HG02759 (cell line): ENCODE results near the gene CPNE1.
"Not testable (repeated sequence)": the region's sequence is repeated elsewhere in the genome, so short reads cannot be mapped to it uniquely, and the experiment has no call there.

Experiments
- ATAC-seq: cut with Tn5 transposase; IDR thresholded peaks from one replicate; pipeline ENCODE4 v1.9.1; 2021; ENCODE audit warnings: mild to moderate bottlenecking, moderate library complexity; ENCODE audit not compliant: unreplicated experiment

CPNE1 gene

DNA sequence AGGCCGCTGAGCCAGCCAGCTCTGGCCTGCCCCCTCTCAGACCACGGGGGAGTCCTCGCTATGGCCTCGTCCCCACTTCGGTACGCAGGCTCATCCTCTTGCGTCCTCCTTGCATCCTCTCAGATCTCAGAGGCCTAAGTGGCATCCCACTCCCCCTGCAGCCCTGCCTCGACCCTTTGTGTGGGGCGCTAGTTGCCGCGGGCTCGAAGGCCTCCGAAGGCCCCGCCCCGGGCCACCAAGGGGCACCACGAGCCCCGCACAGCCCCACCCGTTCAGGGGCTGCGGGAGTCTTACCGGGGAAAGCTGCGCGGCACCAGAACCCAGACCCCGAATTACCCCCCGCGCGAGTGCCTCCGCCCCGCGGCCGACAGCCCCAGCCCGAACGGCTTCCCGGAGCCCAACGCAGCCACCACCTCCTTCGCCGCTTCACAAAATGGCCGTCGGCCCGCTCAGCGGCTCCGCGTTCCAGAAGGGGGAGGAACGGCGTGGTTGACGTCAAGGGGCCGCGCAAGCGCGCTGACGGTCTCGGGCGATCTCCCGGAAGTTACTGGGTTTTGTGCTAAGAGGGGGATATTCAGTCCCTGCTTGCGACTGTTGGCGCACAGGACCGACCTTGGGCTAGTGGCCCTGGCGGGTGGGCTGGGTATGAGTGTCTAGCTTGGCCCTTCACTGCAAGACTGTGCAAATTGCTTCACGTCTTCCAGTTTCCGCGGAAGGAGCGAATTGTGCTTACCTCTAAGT is at the start of gene CPNE1, which contains the start of gene RBM12:
CPNE1 (minus strand) TSS at position 435 of the 741 bp plus-strand sequence. CDS start 31,977 bp downstream, outside the sequence.
RBM12 (minus strand) TSS at position 435 of the 741 bp plus-strand sequence. CDS start 9,578 bp downstream, outside the sequence.
- ATAC-seq = peak; percentile 81

DNA sequence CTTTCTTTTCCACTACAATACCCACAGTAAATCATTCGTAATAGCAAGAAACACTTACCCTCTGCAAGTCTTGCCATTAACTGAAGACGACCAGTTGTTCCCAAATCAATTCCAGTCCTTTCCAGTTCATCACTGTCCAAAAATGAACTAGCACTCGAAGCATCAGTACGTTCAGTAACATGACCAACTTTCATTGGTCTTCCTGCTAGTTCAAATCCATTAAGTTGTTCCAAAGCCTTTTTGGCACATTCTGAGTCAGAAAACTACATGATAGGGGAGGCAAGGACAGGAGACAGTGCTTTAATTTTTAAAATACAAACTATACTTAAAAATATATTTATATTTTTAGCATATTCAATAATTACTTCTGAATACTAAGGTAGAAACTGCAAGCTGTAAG is 49.4 kb upstream of the CPNE1 start:
- ATAC-seq = no peak

DNA sequence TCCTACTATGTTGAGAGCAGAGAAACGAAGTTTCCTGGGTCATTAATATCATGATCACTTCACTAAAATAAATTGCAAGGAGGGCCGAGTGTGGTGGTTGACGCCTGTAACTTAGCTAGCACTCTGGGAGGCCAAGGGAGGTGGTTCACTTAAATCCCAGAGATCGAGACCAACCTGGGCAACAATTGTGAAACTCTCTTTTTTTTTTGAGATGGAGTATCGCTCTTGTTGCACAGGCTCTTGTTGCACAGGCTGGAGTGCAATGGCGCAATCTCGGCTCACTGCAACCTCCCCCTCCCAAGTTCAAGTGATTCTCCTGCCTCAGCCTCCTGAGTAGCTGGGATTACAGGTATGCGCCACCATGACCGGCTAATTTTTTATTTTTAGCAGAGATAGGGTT is 48.4 kb upstream of the CPNE1 start:
- not testable (repeated sequence) for ATAC-seq

DNA sequence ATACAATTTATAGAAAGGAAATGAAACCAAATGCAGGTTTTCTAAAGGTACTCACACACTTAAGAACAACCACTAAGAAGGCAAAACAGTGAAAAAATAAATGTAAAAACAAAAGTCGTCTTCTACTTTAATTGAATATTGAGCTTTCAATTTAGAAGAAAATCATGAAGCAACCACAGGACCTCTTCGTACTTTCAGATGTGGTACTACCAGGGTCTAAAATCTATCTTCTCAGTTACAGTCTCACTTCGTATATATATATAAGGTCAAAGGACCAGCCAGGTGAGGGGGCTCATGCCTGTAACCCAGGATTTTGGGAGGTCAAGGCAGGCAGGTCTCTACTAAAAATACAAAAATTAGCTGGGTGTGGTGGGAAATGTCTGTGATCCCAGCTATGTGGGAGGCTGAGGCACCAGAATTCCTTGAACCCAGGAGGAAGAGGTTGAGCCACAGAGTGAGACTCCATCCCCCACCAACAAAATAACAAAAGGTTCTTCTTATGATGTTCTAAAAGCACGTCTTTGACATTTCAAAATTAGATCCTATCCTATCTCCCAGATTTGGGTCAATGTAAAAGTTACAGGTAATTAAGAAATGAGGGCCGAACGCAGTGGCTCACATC is 47.0 kb upstream of the CPNE1 start:
- no peak for ATAC-seq

DNA sequence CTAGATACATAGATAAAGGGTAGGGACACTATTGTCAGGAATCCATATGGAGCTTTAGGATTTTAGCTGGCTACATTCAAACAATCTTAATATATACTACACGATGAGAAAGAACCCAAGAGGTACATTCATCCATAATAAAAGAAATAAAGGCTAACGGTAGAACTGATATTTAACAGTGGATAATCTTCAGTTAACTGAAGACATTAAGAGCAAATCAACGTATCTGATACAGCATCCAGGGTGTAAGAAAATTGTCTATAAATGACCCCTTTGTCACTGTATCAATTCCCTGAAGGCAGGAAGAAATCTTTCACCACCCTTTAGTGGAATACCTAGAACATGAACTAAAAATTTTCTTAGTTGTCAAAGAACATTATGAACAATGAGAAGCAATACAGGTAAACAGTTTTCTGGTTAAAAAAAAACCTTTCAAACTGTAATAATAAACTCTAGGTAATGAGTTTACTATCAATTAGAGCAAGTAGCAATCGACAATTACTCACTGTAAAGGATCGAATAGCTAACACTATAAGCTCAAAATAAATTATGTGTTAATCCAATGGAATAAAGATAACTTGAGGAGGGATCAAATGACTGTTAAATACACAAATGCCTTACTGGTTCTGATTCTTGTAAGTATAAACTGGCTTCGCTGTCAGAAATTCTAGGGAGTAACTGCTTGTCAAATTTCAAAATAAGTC is 46.3 kb upstream of the CPNE1 start:
- no peak for ATAC-seq

DNA sequence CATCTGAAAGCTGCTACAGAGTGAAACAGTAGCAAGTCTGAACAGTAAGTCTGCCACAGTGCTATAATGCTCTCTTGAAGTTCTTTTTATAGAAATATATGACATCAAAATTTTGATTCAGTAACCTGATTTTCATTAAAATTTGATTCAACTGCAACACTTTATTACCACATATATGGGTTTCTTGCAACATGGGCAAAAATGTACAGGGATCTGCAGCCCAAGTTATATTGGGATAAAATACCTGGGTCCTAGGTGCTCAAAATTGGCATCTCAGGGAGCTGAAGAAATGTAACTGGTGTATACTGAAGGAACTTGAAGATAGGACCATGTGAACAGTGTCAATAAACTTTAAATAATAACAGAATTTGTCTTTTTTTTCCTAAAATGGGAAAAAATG is 45.3 kb upstream of the CPNE1 start:
- no peak for ATAC-seq

DNA sequence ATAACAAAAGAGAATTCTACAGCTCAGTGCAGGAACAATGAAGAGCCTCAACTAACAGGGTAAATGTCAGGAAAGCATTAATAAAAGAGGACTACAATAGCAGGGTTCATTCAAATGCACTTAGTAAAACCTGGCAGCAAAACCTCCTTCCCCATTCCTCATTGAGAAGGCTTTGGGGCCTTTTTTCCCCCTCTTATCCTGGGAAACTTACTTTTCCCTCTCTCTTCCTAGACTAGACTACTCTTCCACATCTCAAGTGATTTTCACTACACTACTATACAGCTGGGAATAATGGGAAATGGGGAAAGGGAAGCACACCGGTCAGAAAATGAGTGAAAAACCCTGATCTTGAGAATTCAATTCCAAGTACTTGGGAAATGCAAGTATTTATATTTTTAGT is 44.6 kb upstream of the CPNE1 start:
- no peak for ATAC-seq

DNA sequence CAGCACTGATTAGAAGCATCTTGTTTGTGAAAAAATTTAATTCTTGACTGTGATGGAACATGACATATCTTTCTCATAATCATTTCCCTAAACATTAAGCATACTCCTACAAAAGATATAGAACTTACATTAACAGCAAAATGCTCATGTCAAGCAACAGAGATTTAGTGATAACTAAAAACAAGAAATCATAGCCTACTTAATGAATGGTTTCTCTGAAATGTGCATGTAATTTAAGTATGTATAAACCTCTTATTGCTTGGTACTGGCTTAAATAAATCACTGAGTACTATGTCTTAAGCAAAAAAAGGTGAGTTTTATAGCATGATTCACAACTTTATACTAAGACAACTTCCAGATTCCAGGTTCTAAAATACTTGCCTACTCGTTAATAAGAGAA is 43.8 kb upstream of the CPNE1 start:
- ATAC-seq = no peak

DNA sequence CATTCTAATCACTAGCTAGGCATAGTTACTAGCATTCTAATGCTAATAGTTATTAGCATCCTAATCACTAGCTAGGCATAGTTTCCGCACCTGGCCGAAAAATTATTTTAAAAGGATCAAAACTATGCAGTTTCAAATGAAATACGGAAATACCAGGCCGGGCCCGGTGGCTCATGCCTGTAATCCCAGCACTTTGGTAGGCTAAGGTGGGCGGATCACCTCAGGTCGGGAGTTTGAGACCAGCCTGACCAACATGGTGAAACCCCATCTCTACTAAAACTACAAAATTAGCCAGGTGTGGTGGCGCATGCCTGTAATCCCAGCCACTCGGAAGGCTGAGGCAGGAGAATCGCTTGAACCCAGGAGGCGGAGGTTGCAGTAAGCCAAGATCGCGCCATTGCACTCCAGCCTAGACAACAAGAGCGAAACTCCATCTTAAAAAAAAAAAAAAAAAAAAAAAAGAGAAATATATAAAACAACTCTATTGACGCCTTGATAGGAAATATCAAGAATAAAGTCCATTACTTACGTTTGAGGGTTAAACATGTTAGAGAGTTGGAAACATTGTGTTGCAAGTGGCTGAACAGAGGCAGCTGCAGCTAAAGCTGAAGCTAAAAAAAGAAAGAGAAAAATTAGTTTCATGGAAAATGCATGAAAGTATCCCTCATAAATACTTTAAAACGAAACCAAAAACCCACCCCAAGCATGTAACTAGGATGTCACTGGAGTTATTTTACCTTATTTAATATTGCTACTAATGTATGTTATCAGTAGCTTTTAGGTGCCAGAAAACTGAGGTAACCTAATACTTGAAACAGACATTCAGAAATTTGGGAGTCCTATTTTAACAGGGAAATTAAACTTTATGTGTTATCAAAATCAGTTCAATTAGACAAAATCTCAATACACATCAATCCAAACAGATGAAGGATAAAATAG is 42.2 kb upstream of the CPNE1 start:
- ATAC-seq = not testable (repeated sequence)

DNA sequence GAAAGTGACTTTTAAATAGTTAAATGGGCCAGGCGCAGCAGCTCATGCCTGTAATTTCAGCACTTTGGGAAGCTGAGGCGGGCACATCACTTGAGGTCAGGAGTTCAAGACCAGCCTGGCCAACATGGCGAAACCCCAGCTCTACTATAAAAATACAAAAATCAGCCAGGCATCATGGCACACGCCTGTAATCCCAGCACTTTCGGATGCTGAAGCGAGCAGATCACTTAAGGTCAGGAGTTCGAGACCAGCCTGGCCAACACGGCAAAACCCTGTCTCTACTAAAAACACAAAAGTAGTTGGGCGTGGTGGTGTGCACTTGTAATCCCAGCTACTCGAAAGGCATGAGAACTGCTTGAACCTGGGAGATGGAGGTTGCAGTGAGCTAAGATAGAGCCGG is 41.2 kb upstream of the CPNE1 start:
- not testable (repeated sequence) for ATAC-seq

DNA sequence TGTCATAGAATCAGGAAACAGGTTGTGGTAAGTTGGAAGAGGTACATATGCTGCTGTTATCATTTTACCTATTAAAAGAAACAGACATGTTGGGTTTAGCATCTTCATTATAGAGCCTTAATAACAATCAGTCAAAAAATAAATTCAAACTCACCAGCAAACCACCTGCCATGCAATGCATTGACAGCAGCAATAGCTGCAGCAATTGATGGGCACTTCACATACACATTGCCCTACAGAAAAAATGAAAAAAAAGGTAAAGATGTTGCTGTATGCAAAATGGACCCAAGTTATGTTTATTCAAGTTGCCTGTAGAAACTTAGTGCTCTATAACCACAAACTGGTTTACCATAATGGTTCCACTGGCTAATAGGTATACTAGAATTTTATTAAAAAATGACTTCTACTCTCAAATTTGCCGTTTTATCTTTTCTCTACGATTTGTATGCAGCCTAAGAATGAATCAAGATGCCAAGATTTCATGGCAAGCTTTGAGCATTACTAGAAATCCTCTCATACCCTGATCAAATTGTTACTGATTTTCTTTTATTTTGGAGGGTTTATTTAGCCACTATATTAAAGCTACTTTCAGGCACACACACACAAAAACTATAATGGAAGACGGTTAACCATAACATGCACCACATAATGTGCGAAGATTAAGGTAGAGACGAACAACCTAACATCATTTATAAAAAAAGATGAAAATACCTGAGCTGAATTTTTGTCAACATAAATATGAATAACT is 40.0 kb upstream of the CPNE1 start:
- ATAC-seq = no peak

DNA sequence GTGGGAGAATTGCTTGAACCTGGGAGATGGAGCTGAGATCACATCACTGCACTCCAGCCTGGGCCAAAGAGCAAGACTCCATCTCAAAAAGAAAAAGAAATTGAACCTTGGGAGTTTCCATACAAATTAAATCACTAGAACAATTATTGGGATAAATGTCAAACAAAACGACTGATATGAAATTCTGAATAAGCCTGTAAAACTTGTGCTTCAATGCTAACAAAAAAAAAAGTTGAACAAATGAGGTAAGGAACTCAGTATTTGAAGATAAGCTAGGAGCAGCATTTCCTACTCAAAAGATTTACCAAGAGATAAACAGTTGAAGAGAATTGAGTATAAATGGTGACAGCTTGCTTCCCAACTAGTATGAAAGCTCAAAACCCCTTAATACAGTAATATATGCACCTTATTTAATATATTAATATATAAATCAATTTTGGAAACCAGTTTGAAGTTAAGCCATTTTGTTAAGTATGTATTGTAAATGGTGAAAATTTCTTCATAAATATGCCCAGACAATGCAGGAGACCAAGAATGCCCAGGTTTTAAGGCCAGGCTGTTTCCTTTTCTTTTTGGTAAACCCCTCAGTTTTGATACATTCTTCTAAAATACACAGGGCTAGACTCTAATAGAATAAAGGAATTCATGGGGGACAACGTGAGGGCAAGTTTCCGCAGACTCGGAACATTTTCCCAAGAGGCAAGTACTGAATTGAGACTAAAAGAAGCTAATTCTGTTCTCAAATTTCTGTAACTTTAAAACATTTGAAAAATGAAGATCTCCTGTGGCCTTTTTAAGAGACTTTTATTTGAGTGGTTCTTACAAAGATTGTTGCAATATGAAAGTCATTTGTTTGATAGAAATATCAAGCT is 38.4 kb upstream of the CPNE1 start:
- ATAC-seq = no peak

DNA sequence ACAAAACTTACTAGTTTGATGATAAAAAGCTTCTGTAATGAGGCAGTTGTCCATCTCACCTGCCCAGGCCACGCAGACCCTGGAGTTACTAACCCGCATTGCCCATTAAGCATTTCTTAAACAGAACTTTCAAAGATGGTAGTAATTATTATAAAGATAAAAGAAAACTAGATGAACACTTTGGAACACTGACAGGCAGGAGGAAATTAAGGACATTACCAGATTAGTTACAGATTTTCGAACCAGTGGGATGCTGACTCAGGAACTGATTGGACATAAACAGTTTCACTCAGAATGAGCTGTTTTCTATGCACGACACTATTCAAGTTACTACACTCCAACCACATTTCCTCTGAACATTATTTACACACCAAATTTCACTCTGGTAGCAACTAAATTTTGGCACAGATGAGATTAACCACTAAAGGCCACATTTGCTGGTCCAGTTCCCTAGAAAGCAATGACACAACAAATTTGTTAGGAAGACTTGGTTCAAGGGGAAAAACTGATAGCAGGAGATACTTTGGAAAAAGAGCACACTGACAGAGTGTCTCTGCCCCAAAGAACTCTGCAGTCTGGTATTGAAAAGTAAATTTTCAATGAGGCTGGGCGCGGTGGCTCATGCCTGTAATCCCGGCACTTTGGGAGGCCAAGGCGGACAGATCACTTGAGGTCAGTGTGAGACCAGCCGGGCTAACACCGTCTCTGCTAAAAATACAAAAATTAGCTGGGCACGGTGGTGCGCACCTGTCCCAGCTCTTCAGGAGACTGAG is 37.5 kb upstream of the CPNE1 start:
- ATAC-seq = no peak

DNA sequence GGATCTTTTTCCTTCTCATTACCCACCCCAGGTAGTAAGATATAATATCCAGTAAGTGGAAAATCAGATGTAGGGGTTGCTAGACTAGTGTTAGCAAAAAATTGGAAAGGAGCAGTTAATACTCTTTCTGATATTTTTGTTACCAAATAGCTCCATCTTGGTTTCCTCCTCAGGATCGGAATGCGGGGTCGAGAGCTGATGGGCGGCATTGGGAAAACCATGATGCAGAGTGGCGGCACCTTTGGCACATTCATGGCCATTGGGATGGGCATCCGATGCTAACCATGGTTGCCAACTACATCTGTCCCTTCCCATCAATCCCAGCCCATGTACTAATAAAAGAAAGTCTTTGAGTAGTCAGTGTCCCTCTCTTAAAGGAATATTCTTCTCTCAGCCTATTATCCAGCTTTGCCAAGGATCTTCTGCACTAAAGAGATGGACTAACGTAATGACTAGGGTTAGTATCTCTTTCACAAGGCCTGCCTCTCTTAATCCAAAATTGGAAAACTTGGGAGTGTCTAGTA is 36.0 kb upstream of the CPNE1 start:
- ATAC-seq = no peak

DNA sequence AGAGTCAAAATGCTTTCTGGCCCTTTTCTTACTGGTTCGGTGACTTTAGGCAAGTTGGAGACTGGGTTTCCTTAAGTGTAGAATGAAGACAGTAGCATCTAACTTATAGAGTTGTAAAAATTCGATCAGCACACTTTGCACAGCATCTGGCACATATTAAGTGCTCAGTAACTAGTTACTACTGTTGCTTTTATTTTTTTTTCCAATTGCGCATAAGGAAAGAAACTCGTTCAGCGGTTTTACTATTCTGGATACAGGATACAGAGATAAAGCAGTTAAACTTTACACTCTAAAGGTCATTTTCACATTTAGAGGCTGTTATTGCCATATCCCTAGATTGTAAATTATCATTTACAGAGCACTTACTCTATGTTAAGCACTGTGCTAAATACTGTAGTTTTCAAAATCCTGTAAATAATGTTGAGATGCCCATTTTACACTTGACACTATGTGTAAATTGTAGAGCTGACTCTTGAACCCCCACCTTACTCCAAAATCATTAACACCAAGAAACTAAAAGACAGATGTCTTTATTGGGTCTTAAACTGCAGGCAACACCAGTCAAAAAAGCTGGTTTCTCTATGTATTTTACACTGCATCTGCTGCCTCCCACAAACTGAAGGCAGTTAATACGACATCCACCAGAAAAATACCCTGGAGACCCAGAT is 35.4 kb upstream of the CPNE1 start:
- ATAC-seq = no peak

DNA sequence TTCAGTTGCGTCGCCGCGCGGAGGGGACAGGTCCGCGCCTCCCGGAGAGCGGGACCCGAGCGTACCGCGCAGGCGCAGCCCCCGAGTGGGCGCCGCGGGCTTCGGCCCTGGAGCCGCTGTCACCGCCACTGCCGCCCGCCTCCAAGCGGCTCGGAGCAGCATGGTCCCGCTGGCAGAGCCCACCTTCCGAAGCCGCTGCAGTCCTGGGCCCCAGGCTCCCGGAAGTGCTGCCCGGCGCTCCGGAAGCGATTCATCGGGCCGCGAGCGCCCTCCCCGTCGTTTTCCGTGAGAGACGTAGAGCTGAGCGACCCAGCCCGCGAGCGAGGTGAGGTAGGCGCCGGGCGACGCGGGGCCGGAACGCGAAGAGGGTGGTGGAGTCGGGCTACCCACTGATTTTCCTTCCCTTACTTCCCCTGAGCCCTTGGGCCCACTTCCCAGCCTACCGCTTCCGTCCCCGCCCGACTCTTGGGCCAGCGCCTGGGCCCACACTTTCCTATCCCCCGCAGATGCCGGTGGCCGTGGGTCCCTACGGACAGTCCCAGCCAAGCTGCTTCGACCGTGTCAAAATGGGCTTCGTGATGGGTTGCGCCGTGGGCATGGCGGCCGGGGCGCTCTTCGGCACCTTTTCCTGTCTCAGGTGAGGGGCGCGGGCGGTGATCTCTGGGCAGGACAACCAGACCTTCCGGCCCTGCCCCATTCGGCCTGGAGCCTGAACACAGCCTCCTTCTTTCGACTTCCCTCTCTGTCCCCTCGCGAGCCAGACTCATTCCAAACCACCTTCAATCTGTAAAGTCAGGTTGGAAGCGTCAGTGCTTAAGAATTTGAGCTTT is 34.6 kb upstream of the CPNE1 start, which contains the start of the genes NFS1 and ROMO1:
NFS1 (minus strand) TSS at position 226 of the 830 bp plus-strand sequence; CDS start at position 162, 64 bp downstream.
ROMO1 (plus strand) TSS at position 279 of the 830 bp plus-strand sequence; CDS start at position 507, 228 bp downstream.
- ATAC-seq = peak; percentile 89
